ENCODE results near the gene TCTN1. TPM values are rescaled to one million over a fixed set of nuclear protein-coding genes. Genes with fewer than 3 reads are reported as not detected.

TCTN1 gene
- total and polyA plus RNA-seq, 4 donors = 19.3 to 47.1 (median 30.7) TPM

GRCh38 chr12:110658242-110658641 is 44.3 kb downstream of the TCTN1 start:
- Histone ChIP-seq H3K27me3 (ENCODE audit: control insufficient read depth in 1 of 2, insufficient read depth in 2 of 2, low read length in 1 of 2) (no peaks in the 10 kb centered on the region), H3K27ac (ENCODE audit: low read depth in 1 of 2, low read length in 2 of 2) (no peak overlapping the region), H3K4me3 (ENCODE audit: low read length in 2 of 2) (no peak overlapping the region), H3K9me3 (ENCODE audit: control insufficient read depth, low read length) (no peaks in the 10 kb centered on the region), H3K36me3 (ENCODE audit: control insufficient read depth in 1 of 2, insufficient read depth in 2 of 2, low read length in 1 of 2) (no peaks in the 10 kb centered on the region), H3K4me1 (ENCODE audit: control insufficient read depth in 1 of 2, insufficient read depth in 2 of 2, low read length in 2 of 2) (no peaks in the 10 kb centered on the region)
- intact Hi-C loops (cut with DNase I) = no loop called here
- DNase-seq = peak in 1 of 2 donors; percentile 49
- WGBS, 2 donors = 85 to 86% methylated on average over 9 of the region's 9 CpGs
- no peak for ATAC-seq (ENCODE audit: low FRiP score)

- WGBS, 2 donors = 93% methylated on average over 3 of the region's 3 CpGs
- H3K36me3 ChIP-seq (ENCODE audit: control insufficient read depth in 1 of 2, insufficient read depth in 2 of 2, low read length in 1 of 2) = no peaks in the 10 kb centered on the region
- intact Hi-C loops (cut with DNase I) = no loop called here
- ATAC-seq (ENCODE audit: low FRiP score) = no peak
- H3K4me3 ChIP-seq (ENCODE audit: low read length in 2 of 2) = no peak overlapping the region
- no peak overlapping the region for H3K27ac ChIP-seq (ENCODE audit: low read depth in 1 of 2, low read length in 2 of 2)
- H3K4me1 ChIP-seq (ENCODE audit: control insufficient read depth in 1 of 2, insufficient read depth in 2 of 2, low read length in 2 of 2) = no peaks in the 10 kb centered on the region
- H3K9me3 ChIP-seq (ENCODE audit: control insufficient read depth, low read length) = no peaks in the 10 kb centered on the region
- no peak for DNase-seq
- H3K27me3 ChIP-seq (ENCODE audit: control insufficient read depth in 1 of 2, insufficient read depth in 2 of 2, low read length in 1 of 2) = no peaks in the 10 kb centered on the region
Observed at GRCh38 chr12:110658878-110659277, 44.9 kb downstream of the TCTN1 start.

- H3K36me3 ChIP-seq (ENCODE audit: control insufficient read depth in 1 of 2, insufficient read depth in 2 of 2, low read length in 1 of 2) = no peaks in the 10 kb centered on the region
- WGBS, 2 donors = 87 to 89% methylated on average over 23 of the region's 23 CpGs
- intact Hi-C loops (cut with DNase I) = no loop called here
- H3K4me1 ChIP-seq (ENCODE audit: control insufficient read depth in 1 of 2, insufficient read depth in 2 of 2, low read length in 2 of 2) = no peaks in the 10 kb centered on the region
- H3K27ac ChIP-seq (ENCODE audit: low read depth in 1 of 2, low read length in 2 of 2) = no peak overlapping the region
- ATAC-seq (ENCODE audit: low FRiP score) (peak; percentile 23), DNase-seq (peak in 1 of 2 donors; percentile 68)
- H3K4me3 ChIP-seq (ENCODE audit: low read length in 2 of 2) = no peak overlapping the region
- H3K27me3 ChIP-seq (ENCODE audit: control insufficient read depth in 1 of 2, insufficient read depth in 2 of 2, low read length in 1 of 2) = no peaks in the 10 kb centered on the region
- H3K9me3 ChIP-seq (ENCODE audit: control insufficient read depth, low read length) = peaks cover under 1% of the 10 kb centered on the region
Observed at GRCh38 chr12:110661337-110661972, 47.5 kb downstream of the TCTN1 start.

- DNase-seq = no peak
- H3K4me3 ChIP-seq (ENCODE audit: low read length in 2 of 2) = no peak overlapping the region
- ATAC-seq (ENCODE audit: low FRiP score) = no peak
- intact Hi-C loops (cut with DNase I) = no loop called here
- H3K4me1 ChIP-seq (ENCODE audit: control insufficient read depth in 1 of 2, insufficient read depth in 2 of 2, low read length in 2 of 2) = no peaks in the 10 kb centered on the region
- no peaks in the 10 kb centered on the region for H3K36me3 ChIP-seq (ENCODE audit: control insufficient read depth in 1 of 2, insufficient read depth in 2 of 2, low read length in 1 of 2)
- no peak overlapping the region for H3K27ac ChIP-seq (ENCODE audit: low read depth in 1 of 2, low read length in 2 of 2)
- H3K27me3 ChIP-seq (ENCODE audit: control insufficient read depth in 1 of 2, insufficient read depth in 2 of 2, low read length in 1 of 2) = no peaks in the 10 kb centered on the region
- 96 to 97% methylated on average over 6 of the region's 6 CpGs for WGBS, 2 donors
- H3K9me3 ChIP-seq (ENCODE audit: control insufficient read depth, low read length) = peaks cover 2% of the 10 kb centered on the region
Observed at GRCh38 chr12:110666892-110667291, 53.0 kb downstream of the TCTN1 start.

- intact Hi-C loops (cut with DNase I) = no loop called here
- DNase-seq (no peak), ATAC-seq (ENCODE audit: low FRiP score) (no peak)
- no peaks in the 10 kb centered on the region for H3K36me3 ChIP-seq (ENCODE audit: control insufficient read depth in 1 of 2, insufficient read depth in 2 of 2, low read length in 1 of 2)
- H3K4me1 ChIP-seq (ENCODE audit: control insufficient read depth in 1 of 2, insufficient read depth in 2 of 2, low read length in 2 of 2) = no peaks in the 10 kb centered on the region
- H3K27ac ChIP-seq (ENCODE audit: low read depth in 1 of 2, low read length in 2 of 2) = no peak overlapping the region
- H3K9me3 ChIP-seq (ENCODE audit: control insufficient read depth, low read length) = peaks cover 2% of the 10 kb centered on the region
- 95% methylated on average over 3 of the region's 3 CpGs for WGBS, 2 donors
- H3K27me3 ChIP-seq (ENCODE audit: control insufficient read depth in 1 of 2, insufficient read depth in 2 of 2, low read length in 1 of 2) = no peaks in the 10 kb centered on the region
- no peak overlapping the region for H3K4me3 ChIP-seq (ENCODE audit: low read length in 2 of 2)
Observed at GRCh38 chr12:110667671-110668070, 53.7 kb downstream of the TCTN1 start.

- Histone ChIP-seq H3K36me3 (ENCODE audit: control insufficient read depth in 1 of 2, insufficient read depth in 2 of 2, low read length in 1 of 2) (no peaks in the 10 kb centered on the region), H3K9me3 (ENCODE audit: control insufficient read depth, low read length) (peaks cover 2% of the 10 kb centered on the region), H3K27me3 (ENCODE audit: control insufficient read depth in 1 of 2, insufficient read depth in 2 of 2, low read length in 1 of 2) (no peaks in the 10 kb centered on the region), H3K27ac (ENCODE audit: low read depth in 1 of 2, low read length in 2 of 2) (no peak overlapping the region), H3K4me1 (ENCODE audit: control insufficient read depth in 1 of 2, insufficient read depth in 2 of 2, low read length in 2 of 2) (no peaks in the 10 kb centered on the region), H3K4me3 (ENCODE audit: low read length in 2 of 2) (no peak overlapping the region)
- intact Hi-C loops (cut with DNase I) = no loop called here
- 92 to 95% methylated on average over 12 of the region's 12 CpGs for WGBS, 2 donors
- no peak for DNase-seq
- ATAC-seq (ENCODE audit: low FRiP score) = no peak
Observed at GRCh38 chr12:110668480-110669192, 54.7 kb downstream of the TCTN1 start.

GRCh38 chr12:110669193-110669502 is 55.2 kb downstream of the TCTN1 start:
- H3K9me3 ChIP-seq (ENCODE audit: control insufficient read depth, low read length) = peaks cover 2% of the 10 kb centered on the region
- 55 to 60% methylated on average over 5 of the region's 5 CpGs for WGBS, 2 donors
- no peaks in the 10 kb centered on the region for H3K36me3 ChIP-seq (ENCODE audit: control insufficient read depth in 1 of 2, insufficient read depth in 2 of 2, low read length in 1 of 2)
- no peak overlapping the region for H3K27ac ChIP-seq (ENCODE audit: low read depth in 1 of 2, low read length in 2 of 2)
- no peaks in the 10 kb centered on the region for H3K4me1 ChIP-seq (ENCODE audit: control insufficient read depth in 1 of 2, insufficient read depth in 2 of 2, low read length in 2 of 2)
- DNase-seq (no peak), ATAC-seq (ENCODE audit: low FRiP score) (no peak)
- H3K27me3 ChIP-seq (ENCODE audit: control insufficient read depth in 1 of 2, insufficient read depth in 2 of 2, low read length in 1 of 2) = no peaks in the 10 kb centered on the region
- no peak overlapping the region for H3K4me3 ChIP-seq (ENCODE audit: low read length in 2 of 2)
- intact Hi-C loops (cut with DNase I) = no loop called here

GRCh38 chr12:110670161-110670701 is 56.3 kb downstream of the TCTN1 start:
- 70 to 76% methylated on average over 4 of the region's 4 CpGs for WGBS, 2 donors
- intact Hi-C loops (cut with DNase I) = no loop called here
- Histone ChIP-seq H3K27ac (ENCODE audit: low read depth in 1 of 2, low read length in 2 of 2) (no peak overlapping the region), H3K9me3 (ENCODE audit: control insufficient read depth, low read length) (peaks cover 2% of the 10 kb centered on the region), H3K36me3 (ENCODE audit: control insufficient read depth in 1 of 2, insufficient read depth in 2 of 2, low read length in 1 of 2) (no peaks in the 10 kb centered on the region), H3K4me1 (ENCODE audit: control insufficient read depth in 1 of 2, insufficient read depth in 2 of 2, low read length in 2 of 2) (no peaks in the 10 kb centered on the region), H3K27me3 (ENCODE audit: control insufficient read depth in 1 of 2, insufficient read depth in 2 of 2, low read length in 1 of 2) (no peaks in the 10 kb centered on the region), H3K4me3 (ENCODE audit: low read length in 2 of 2) (no peak overlapping the region)
- DNase-seq = no peak
- no peak for ATAC-seq (ENCODE audit: low FRiP score)

- H3K36me3 ChIP-seq (ENCODE audit: control insufficient read depth in 1 of 2, insufficient read depth in 2 of 2, low read length in 1 of 2) = no peaks in the 10 kb centered on the region
- DNase-seq = no peak
- H3K4me1 ChIP-seq (ENCODE audit: control insufficient read depth in 1 of 2, insufficient read depth in 2 of 2, low read length in 2 of 2) = no peaks in the 10 kb centered on the region
- H3K27ac ChIP-seq (ENCODE audit: low read depth in 1 of 2, low read length in 2 of 2) = no peak overlapping the region
- H3K4me3 ChIP-seq (ENCODE audit: low read length in 2 of 2) = no peak overlapping the region
- intact Hi-C loops (cut with DNase I) = no loop called here
- WGBS, 2 donors = 63 to 72% methylated on average over 4 of the region's 4 CpGs
- H3K9me3 ChIP-seq (ENCODE audit: control insufficient read depth, low read length) = no peaks in the 10 kb centered on the region
- no peak for ATAC-seq (ENCODE audit: low FRiP score)
- no peaks in the 10 kb centered on the region for H3K27me3 ChIP-seq (ENCODE audit: control insufficient read depth in 1 of 2, insufficient read depth in 2 of 2, low read length in 1 of 2)
Observed at GRCh38 chr12:110676171-110676570, 62.2 kb downstream of the TCTN1 start.

Data from aorta (tissue), 5 donors.